Cerebellar nuclear complex (tissue), 1 donor: Measurements from ENCODE around the gene C16orf95.
"Not testable (repeated sequence)": the region's sequence is repeated elsewhere in the genome, so short reads cannot be mapped to it uniquely, and the experiment has no call there.

Experiments used
- DNase-seq, 2 experiments: peaks; one replicate each; lab custom pipeline; 2025; lab: John Stamatoyannopoulos, UW

C16orf95 gene

GRCh38 chr16:87346517-87347060 lies 29.4 kb upstream of the C16orf95 start:
- DNase-seq: no peak

- DNase-seq: no peak
Measured at GRCh38 chr16:87345726-87346424, 28.7 kb upstream of the C16orf95 start.

- DNase-seq: no peak
Measured at GRCh38 chr16:87344931-87345631, 27.9 kb upstream of the C16orf95 start.

- DNase-seq: no peak
Measured at GRCh38 chr16:87344165-87344930, 27.2 kb upstream of the C16orf95 start.

- no peak for DNase-seq
Measured at GRCh38 chr16:87343753-87344050, 26.5 kb upstream of the C16orf95 start.

- DNase-seq: peak in 1 of 2 experiments; percentile 57
Measured at GRCh38 chr16:87342978-87343752, 26.0 kb upstream of the C16orf95 start.

- no peak for DNase-seq
Measured at GRCh38 chr16:87342504-87342903, 25.3 kb upstream of the C16orf95 start.

GRCh38 chr16:87340198-87340597 lies 23.0 kb upstream of the C16orf95 start:
- no peak for DNase-seq

GRCh38 chr16:87339724-87340105 lies 22.5 kb upstream of the C16orf95 start:
- DNase-seq: not testable (repeated sequence)

GRCh38 chr16:87339086-87339723 lies 22.0 kb upstream of the C16orf95 start:
- DNase-seq: no peak

GRCh38 chr16:87338155-87338765 lies 21.1 kb upstream of the C16orf95 start:
- no peak for DNase-seq

- peak in 1 of 2 experiments; percentile 59 for DNase-seq
Measured at GRCh38 chr16:87337262-87337771, 20.1 kb upstream of the C16orf95 start.

GRCh38 chr16:87336434-87337240 lies 19.4 kb upstream of the C16orf95 start:
- DNase-seq: peak in 1 of 2 experiments; percentile 59

GRCh38 chr16:87335625-87336433 lies 18.6 kb upstream of the C16orf95 start:
- no peak for DNase-seq

GRCh38 chr16:87334651-87335624 lies 17.7 kb upstream of the C16orf95 start:
- no peak for DNase-seq

GRCh38 chr16:87333581-87334331 lies 16.6 kb upstream of the C16orf95 start:
- DNase-seq: no peak

GRCh38 chr16:87333101-87333500 lies 15.9 kb upstream of the C16orf95 start:
- DNase-seq: no peak
